KOPT-K1 (cell line): ENCODE results near the gene VIL1.
A peak's percentile ranks its signal among the peaks of the same experiment; 100 is the strongest.

Source experiments
- H3K27ac ChIP-seq: fragments of 200-600 bp; sonication (generic); 2 replicates; pipeline ENCODE4 v1.5.1; 2016; ENCODE audit warnings: antibody characterized with exemption, mild to moderate bottlenecking, low read depth, low read length; ENCODE audit not compliant: poor library complexity, severe bottlenecking
- H3K36me3 ChIP-seq: fragments of 200-600 bp; sonication (generic); 2 replicates; pipeline ENCODE4 v1.5.1; 2017; ENCODE audit warnings: antibody characterized with exemption, mild to moderate bottlenecking, low read length, moderate library complexity; ENCODE audit not compliant: insufficient read depth
- H3K9me3 ChIP-seq: fragments of 200-600 bp; sonication (generic); 2 replicates; pipeline ENCODE4 v1.5.1; 2017; ENCODE audit warnings: antibody characterized with exemption, low read length, mild to moderate bottlenecking; ENCODE audit not compliant: insufficient read depth, poor library complexity, severe bottlenecking

Gene VIL1

DNA sequence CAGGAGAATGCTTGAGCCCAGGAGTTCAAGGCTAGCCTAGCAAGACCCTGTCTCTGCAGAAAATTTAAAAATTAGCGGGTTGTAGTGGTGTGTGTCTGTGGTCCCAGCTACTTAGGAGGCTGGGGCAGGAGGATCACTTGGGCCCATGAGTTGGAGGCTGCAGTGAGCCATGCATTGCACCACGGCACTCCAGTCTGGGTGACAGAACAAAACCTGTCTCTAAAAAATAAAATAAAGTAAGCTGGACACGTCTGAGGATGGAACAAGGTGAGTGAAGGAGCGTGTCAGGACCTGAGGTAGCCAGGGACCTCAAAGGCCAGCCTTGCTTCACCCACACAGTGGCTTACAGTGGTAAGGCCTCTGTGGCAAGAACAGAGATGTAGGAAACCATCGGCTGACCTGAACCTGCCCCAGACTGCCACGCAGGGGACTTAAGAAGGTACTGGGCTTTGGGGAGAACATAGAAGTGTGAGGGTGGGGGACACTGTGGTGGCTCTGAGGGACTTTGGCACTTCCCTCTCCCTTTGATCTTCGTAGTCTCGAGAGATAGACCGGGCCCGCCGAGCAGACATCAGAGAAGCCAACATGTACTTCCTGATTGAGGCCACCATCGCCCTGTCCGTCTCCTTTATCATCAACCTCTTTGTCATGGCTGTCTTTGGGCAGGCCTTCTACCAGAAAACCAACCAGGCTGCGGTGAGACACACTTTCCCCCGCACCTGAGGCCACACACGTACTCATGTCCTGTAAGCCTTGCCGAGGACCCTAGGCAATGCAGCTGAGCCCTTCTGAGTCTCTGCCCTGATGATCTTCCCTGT is 29.4 kb upstream of the VIL1 start:
- Histone ChIP-seq H3K27ac (no peak overlapping the region), H3K9me3 (no peaks in the 10 kb centered on the region), H3K36me3 (no peaks in the 10 kb centered on the region)

DNA sequence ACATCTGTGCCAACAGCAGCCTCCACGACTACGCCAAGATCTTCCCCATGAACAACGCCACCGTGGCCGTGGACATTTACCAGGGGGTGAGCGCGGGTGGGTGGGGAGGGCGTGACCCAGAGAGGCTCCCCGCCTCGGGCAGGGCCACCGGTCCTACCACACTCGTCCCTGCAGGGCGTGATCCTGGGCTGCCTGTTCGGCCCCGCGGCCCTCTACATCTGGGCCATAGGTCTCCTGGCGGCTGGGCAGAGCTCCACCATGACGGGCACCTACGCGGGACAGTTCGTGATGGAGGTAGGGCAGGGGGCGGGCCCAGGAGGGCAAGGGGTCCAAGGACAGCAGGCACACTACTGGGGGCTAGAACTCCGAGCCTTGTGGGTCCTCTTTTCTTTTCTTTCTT is 27.7 kb upstream of the VIL1 start:
- no peaks in the 10 kb centered on the region for H3K9me3 ChIP-seq
- no peaks in the 10 kb centered on the region for H3K36me3 ChIP-seq
- H3K27ac ChIP-seq = no peak overlapping the region

DNA sequence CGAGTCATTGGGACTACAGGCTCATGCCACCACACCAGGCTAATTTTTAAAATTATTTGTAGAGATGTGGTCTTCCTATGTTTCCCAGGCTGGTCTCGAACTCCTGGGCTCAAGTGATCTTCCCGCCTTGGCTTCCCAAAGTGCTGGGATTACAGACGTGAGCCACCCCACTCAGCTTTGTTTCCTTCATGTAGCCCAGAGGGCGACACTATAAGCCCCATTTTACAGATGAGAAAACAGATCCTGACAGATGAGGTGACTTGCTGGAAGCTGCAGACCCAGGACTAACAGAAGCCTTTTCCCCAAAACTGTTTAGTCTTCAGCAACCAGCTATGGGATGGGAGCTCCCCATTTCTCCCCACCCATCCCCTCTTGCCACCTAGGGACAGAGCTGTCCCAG is 26.5 kb upstream of the VIL1 start:
- no peak overlapping the region for H3K27ac ChIP-seq
- H3K9me3 ChIP-seq = no peaks in the 10 kb centered on the region
- H3K36me3 ChIP-seq = no peaks in the 10 kb centered on the region

DNA sequence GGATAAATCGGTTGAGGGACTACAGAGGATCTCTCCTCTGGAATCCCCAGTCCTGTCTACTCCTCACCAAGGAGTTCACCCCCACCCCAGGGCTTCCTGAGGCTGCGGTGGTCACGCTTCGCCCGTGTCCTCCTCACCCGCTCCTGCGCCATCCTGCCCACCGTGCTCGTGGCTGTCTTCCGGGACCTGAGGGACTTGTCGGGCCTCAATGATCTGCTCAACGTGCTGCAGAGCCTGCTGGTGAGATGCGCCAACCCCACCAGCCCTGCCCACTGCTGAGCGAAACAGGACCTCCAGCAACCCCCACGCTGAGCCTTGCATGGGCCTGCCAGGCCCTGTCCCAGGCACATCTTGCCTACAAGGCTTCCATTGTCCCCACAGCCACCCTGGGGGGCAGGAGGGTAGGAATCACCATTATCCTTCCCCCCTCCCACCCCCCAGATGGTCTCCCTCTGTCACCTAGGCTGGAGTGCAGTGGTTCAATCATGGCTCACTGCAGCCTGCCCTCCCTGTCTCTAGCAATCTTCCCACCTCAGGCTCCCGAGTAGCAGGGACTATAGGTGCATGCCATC is 25.9 kb upstream of the VIL1 start:
- H3K27ac ChIP-seq = no peak overlapping the region
- H3K36me3 ChIP-seq = no peaks in the 10 kb centered on the region
- no peaks in the 10 kb centered on the region for H3K9me3 ChIP-seq

DNA sequence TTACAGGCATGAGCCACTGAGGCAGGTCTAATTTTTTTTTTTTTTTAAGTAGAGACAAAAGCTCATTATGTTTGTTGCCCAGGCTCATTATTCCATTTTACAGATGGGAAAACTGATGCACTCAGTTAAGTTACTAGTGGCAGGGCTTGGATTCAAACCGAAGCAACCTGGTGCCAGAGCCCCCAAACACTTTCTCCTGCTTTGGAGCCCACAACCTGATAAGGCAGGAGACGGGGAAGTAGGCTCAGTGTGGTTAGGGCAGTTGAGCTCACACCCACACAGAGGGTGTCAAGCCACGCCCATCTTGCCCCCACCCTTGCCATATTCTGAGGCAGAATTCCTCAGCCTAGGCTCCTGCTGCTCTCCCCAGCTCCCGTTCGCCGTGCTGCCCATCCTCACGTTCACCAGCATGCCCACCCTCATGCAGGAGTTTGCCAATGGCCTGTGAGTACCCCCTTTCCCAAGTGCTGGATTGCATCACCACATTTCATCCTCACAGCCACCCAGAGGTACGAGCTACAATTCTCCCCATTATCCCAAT is 25.1 kb upstream of the VIL1 start:
- no peaks in the 10 kb centered on the region for H3K9me3 ChIP-seq
- no peaks in the 10 kb centered on the region for H3K36me3 ChIP-seq
- H3K27ac ChIP-seq = no peak overlapping the region

DNA sequence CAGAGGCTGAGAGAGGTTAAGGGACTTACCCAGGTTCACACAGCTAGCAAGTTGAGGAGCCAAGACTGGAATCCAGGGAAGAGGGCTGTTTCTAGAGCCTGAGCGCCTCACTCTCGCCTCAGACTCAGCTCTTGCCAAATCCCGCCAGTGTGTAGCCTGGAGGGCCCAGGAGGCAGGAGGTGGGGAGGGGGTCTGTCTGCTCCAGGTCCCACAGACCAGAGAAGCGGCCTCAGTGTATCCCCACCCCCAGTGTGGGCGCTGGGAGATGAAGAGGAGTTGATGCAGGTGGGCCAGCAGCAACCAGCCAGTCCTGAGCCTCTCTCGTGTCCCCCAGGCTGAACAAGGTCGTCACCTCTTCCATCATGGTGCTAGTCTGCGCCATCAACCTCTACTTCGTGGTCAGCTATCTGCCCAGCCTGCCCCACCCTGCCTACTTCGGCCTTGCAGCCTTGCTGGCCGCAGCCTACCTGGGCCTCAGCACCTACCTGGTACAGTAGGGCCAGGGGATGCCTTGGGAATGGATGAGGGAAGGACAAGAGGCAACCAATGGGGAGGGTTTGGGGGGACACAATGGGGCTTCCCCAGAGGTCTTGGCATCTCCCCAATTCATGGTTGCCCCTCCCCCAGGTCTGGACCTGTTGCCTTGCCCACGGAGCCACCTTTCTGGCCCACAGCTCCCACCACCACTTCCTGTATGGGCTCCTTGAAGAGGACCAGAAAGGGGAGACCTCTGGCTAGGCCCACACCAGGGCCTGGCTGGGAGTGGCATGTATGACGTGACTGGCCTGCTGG is 24.4 kb upstream of the VIL1 start:
- no peak overlapping the region for H3K27ac ChIP-seq
- no peaks in the 10 kb centered on the region for H3K36me3 ChIP-seq
- no peaks in the 10 kb centered on the region for H3K9me3 ChIP-seq

DNA sequence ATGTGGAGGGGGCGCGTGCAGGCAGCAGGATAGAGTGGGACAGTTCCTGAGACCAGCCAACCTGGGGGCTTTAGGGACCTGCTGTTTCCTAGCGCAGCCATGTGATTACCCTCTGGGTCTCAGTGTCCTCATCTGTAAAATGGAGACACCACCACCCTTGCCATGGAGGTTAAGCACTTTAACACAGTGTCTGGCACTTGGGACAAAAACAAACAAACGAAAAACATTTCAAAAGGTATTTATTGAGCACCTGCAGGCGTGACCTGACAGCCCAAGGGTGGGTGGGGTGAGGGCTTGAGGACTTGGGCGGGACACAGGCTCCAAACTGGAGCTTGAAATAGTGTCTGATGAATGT is 23.9 kb upstream of the VIL1 start:
- Histone ChIP-seq H3K27ac (no peak overlapping the region), H3K36me3 (no peaks in the 10 kb centered on the region), H3K9me3 (no peaks in the 10 kb centered on the region)

DNA sequence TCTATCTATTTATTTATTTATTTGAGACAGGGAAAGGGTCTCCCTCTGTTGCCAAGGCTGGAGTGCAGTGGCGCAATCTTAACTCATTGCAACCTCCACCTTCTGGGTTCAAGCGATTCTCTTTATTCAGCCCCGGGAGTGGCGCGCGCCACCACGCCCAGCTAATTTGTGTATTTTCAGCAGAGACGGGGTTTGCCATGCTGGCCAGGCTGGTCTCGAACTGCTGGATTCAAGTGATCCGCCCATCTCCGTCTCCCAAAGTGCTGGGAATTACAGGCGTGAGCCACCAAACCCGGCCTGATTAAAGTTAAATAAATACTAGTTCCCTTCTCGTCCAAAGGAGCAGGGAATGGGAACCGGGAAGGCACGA is 23.5 kb upstream of the VIL1 start:
- Histone ChIP-seq H3K36me3 (no peaks in the 10 kb centered on the region), H3K9me3 (no peaks in the 10 kb centered on the region), H3K27ac (peak overlapping the region; percentile 95)

DNA sequence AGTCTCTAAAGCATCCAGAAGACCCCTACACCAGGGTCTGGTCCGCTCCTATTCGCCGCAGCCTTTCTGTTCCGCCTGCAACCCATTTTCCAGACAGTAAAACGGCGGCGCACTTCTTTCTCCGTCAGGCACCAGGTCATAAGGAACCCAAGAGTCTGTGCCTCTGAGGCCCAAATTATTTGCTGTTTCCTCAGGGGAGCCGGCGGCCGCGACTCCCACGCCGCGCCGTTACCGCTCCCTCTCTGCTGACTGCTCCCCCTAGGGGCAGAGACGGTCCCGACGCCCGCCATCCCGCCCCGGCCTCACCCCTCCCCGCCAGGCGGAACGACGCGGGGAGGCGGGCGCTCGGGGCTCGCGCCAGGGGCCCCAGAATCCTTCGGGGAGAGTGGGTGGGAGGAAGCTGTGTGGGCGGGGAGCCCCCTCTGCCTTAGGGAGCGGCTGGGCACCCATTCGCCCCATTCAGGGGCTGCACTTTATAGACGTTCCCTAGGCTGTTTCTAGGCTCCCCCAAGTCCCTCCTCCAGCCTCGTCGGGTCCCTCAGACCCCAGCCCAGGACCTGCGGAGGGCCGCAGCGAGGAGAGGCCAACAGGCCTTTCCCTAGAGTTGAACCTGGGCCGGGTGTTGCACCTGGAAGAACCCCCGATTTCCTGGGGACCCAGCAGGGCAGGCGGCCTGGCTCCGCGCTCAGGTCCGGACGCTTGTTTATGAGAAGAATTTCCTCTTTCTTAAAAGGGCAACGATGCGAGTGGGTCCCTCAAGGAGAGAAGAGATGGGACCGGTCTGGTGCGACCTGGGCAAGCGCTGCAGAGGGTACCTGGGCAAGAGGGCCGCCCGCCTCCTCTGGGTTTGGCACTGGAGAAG is 22.9 kb upstream of the VIL1 start:
- H3K27ac ChIP-seq = peak overlapping the region; percentile 95
- no peaks in the 10 kb centered on the region for H3K36me3 ChIP-seq
- H3K9me3 ChIP-seq = no peaks in the 10 kb centered on the region

DNA sequence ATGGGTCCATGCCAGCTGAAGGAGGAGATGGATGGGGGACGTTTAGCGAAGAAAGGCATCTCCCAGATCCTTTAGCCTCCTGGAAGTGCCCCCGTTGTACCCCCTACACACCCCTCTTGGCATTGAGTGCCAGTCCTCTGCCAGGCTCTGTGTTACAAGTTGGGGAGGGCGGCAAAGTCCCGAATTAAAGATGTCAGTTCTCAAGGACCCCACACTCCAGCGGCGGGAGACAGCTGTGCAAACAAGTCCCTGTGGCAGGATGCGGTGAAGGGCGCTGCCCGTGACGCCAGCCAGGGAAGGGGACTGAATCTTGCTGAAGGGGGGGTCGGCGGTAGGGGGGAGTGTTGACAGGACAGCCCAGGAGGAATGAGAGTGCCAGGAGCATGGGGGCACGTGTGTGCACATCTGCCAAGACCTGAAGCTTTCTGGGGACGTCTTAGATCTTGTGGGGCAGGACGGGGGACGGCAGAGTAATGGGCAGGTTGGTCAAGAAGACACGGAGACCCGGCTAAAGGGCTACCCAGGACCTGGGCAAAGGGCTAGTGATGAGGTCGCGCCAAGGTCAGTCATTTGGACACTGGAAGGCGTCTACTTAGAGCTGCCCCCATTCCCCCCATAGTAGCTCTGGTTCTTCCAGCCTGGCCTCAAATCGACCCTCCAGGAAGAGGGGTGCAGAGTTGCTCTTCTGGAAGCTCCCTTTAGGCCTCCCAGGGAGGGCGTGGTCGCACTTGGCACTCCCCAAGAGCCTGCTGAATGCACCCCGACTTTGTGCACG is 22.0 kb upstream of the VIL1 start:
- Histone ChIP-seq H3K9me3 (no peaks in the 10 kb centered on the region), H3K27ac (peak overlapping the region; percentile 95), H3K36me3 (peaks cover 4% of the 10 kb centered on the region; the same call in 1 of the 2 replicates)

DNA sequence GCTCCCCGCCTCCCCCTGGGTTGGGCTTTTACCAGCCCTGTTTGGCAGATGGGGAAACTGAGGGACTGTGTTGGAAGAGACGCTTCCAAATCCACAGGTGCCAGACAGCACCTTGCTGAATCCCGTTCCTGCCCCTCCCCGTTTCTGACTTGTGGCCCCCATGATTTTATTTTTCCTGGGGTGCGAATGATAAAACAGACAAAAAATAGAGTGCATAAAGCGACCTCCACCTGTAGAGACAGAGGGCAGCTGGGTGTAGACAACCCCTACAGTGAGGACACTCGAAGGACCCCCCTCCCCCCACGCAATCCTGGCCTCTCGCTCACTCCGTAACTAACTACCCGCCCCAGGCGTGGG is 21.5 kb upstream of the VIL1 start:
- Histone ChIP-seq H3K27ac (peak overlapping the region; percentile 95), H3K9me3 (no peaks in the 10 kb centered on the region), H3K36me3 (peaks cover 9% of the 10 kb centered on the region; the same call in 1 of the 2 replicates)

DNA sequence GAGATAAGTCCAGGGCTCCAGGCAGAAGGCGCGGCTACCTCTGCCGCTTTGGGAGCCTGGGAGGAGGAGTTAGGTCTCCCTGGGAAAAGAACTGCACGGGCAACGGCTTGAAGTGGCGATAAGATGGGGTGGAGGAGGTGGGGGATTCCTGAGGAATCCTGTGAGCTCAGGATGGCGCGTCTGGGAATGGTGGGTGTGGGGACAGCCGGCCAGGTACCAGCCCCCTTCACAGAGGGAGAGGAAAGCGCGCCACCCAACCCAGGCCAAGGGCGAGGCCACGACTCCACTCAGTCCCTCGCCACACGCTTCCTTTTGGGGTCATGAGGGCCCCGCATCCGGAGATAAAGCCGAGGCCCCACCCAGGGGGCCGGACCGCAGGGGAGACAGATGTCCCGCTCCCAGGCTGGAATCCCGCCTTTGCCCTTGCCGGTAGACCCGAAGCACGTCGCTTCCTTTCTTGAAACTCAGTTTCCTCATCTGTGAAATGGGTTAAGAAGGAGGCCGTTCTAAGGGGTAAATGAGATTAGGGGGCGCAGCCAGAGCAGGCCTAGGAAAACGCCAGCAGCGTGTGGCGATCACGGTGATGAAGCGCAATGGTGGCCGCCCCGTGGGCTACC is 21.0 kb upstream of the VIL1 start:
- H3K9me3 ChIP-seq = no peaks in the 10 kb centered on the region
- H3K36me3 ChIP-seq = peaks cover 14% of the 10 kb centered on the region; the same call in 1 of the 2 replicates
- peak overlapping the region; percentile 95 for H3K27ac ChIP-seq

DNA sequence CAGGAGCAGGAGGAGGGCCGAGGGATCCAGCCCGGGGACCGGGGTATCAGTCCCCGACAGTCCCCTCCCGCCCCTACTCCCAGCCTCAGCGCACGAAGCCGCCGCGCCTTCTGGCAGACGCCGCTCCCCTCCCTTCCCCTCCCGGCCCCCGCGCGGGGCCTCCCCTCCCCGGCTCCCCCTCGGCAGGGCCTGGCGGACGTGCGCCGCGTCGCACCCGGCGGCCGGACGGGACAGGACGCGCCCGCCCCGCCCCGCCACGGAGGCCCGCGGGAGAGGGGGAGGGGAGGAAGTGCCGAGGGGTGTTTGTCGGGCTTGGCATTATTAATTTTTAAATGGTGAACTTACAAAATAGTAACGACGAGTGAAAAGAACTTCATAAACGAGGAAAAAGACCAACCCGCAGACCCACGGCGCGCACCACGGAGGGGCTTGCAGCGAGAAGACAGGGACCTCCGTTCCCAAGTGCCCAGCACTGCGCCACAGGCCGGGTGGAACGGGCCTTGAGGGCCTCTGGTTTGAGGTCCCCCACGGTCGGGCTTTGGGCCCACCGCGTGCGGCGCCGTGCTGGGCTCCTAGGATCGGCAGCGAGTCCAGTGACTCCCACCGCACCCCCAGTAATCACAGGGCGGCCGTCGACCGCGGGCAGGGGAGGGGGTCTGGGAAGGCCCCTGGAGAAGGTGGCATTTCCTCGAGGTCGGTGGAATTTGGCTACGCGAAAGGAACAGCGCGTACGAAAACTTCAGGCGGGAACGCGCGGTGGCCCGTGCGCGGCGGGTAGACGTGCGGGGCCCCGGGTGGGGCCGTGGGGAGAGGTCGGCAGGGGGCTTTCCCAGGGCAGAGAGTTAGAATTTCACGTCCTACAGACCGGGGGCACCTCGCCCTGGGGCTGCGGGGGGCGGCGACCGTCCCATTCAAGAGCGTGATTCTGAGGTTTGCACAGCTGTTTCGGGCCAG is 20.2 kb upstream of the VIL1 start:
- Histone ChIP-seq H3K9me3 (no peaks in the 10 kb centered on the region), H3K36me3 (peaks cover 22% of the 10 kb centered on the region; the same call in 1 of the 2 replicates), H3K27ac (peak overlapping the region; percentile 95)
